ENCODE results near the gene ZYG11A.

Gene ZYG11A

DNA sequence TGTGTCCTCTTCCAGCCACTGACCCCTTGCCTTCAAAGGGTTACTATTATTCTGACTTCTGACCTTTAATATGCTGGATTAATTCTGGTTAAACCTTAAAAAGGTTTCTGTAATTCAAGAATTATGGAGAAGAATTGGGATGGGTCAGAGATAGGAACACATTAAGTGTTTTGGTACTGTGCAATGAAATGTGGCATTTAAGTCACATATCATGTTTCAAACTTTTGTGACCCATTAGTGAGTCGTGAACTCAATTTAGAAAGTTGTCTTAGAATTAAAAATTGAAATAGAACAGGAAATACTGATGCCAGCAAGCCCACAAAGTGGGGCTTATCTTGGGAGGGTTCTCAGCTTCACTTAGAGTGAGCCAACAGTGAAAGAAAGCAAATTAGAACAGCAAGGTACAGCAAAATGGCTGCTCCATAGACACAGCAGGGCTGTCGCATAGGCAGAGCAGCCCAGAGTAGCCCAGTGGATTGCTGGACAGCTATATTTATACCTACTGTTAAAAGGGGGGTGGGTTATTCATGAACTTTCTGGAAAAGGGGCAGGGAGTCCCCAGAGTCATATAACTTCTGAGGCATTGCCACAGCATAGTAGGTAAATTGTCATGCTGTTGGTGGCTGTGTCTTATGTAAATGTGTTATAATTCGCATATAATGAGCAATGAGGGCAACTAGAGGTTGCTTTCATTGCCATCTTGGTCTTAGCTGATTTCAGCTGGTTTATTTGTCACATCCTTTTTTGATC, 95.0 kb downstream of the ZYG11A start:
- Histone ChIP-seq H3K9me3 (ENCODE audit: control insufficient read depth, insufficient read depth, low read depth, low read length) (no peaks in the 10 kb centered on the region), H3K4me1 (ENCODE audit: control insufficient read depth, insufficient read depth, low read length) (no peaks in the 10 kb centered on the region), H3K4me3 (ENCODE audit: low read depth, low read length) (no peak overlapping the region), H3K27ac (ENCODE audit: extremely low read depth, low read depth, low read length) (no peak overlapping the region), H3K36me3 (ENCODE audit: control insufficient read depth in 2 of 2, insufficient read depth in 1 of 2, low read length in 2 of 2) (no peaks in the 10 kb centered on the region)
- ChIA-PET POLR2A (no interaction called here), CTCF (no interaction called here)
- TF ChIP-seq ZNF202 (tag by site-specific recombination; IDR thresholded peaks at IDR 0.05; ENCODE audit: borderline replicate concordance) (no peak), ZNF629 (tag by site-specific recombination; IDR thresholded peaks at IDR 0.05) (no peak), ZNF311 (tag by site-specific recombination; IDR thresholded peaks at IDR 0.05; ENCODE audit: borderline replicate concordance) (no peak), ZNF596 (tag by site-specific recombination; IDR thresholded peaks at IDR 0.05) (peak; percentile 3; the same call in 1 of the 2 replicates), ZNF776 (tag by site-specific recombination; IDR thresholded peaks at IDR 0.05; ENCODE audit: borderline replicate concordance) (no peak), OSR2 (tag by site-specific recombination; IDR thresholded peaks at IDR 0.05) (no peak), ZNF37A (tag by site-specific recombination; IDR thresholded peaks at IDR 0.05) (no peak), ZNF324 (tag by site-specific recombination; IDR thresholded peaks at IDR 0.05) (no peak), YY1 (tag by site-specific recombination; IDR thresholded peaks at IDR 0.05) (no peak), EGR2 (tag by site-specific recombination; IDR thresholded peaks at IDR 0.05; ENCODE audit: low read depth) (no peak), ZSCAN30 (tag by site-specific recombination; IDR thresholded peaks at IDR 0.05) (0 out of 2 replicates have a peak, but pooled peaks have one; percentile 8), ZEB2 (tag by site-specific recombination; IDR thresholded peaks at IDR 0.05) (no peak), IKZF3 (tag by site-specific recombination; IDR thresholded peaks at IDR 0.05) (no peak), ZBTB7A (tag by site-specific recombination; IDR thresholded peaks at IDR 0.05; ENCODE audit: low read depth) (no peak)
- TF ChIP-seq, protein P1, sequence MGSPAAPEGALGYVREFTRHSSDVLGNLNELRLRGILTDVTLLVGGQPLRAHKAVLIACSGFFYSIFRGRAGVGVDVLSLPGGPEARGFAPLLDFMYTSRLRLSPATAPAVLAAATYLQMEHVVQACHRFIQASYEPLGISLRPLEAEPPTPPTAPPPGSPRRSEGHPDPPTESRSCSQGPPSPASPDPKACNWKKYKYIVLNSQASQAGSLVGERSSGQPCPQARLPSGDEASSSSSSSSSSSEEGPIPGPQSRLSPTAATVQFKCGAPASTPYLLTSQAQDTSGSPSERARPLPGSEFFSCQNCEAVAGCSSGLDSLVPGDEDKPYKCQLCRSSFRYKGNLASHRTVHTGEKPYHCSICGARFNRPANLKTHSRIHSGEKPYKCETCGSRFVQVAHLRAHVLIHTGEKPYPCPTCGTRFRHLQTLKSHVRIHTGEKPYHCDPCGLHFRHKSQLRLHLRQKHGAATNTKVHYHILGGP (tag by site-specific recombination; IDR thresholded peaks at IDR 0.05), result no peak
- TF ChIP-seq, protein P2, sequence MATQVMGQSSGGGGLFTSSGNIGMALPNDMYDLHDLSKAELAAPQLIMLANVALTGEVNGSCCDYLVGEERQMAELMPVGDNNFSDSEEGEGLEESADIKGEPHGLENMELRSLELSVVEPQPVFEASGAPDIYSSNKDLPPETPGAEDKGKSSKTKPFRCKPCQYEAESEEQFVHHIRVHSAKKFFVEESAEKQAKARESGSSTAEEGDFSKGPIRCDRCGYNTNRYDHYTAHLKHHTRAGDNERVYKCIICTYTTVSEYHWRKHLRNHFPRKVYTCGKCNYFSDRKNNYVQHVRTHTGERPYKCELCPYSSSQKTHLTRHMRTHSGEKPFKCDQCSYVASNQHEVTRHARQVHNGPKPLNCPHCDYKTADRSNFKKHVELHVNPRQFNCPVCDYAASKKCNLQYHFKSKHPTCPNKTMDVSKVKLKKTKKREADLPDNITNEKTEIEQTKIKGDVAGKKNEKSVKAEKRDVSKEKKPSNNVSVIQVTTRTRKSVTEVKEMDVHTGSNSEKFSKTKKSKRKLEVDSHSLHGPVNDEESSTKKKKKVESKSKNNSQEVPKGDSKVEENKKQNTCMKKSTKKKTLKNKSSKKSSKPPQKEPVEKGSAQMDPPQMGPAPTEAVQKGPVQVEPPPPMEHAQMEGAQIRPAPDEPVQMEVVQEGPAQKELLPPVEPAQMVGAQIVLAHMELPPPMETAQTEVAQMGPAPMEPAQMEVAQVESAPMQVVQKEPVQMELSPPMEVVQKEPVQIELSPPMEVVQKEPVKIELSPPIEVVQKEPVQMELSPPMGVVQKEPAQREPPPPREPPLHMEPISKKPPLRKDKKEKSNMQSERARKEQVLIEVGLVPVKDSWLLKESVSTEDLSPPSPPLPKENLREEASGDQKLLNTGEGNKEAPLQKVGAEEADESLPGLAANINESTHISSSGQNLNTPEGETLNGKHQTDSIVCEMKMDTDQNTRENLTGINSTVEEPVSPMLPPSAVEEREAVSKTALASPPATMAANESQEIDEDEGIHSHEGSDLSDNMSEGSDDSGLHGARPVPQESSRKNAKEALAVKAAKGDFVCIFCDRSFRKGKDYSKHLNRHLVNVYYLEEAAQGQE (tag by site-specific recombination; IDR thresholded peaks at IDR 0.05), result peak; percentile 58
- TF ChIP-seq, protein P3, sequence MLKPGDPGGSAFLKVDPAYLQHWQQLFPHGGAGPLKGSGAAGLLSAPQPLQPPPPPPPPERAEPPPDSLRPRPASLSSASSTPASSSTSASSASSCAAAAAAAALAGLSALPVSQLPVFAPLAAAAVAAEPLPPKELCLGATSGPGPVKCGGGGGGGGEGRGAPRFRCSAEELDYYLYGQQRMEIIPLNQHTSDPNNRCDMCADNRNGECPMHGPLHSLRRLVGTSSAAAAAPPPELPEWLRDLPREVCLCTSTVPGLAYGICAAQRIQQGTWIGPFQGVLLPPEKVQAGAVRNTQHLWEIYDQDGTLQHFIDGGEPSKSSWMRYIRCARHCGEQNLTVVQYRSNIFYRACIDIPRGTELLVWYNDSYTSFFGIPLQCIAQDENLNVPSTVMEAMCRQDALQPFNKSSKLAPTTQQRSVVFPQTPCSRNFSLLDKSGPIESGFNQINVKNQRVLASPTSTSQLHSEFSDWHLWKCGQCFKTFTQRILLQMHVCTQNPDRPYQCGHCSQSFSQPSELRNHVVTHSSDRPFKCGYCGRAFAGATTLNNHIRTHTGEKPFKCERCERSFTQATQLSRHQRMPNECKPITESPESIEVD (tag by site-specific recombination; IDR thresholded peaks at IDR 0.05), result 0 out of 2 replicates have a peak, but pooled peaks have one; percentile 5
- TF ChIP-seq, protein P4, sequence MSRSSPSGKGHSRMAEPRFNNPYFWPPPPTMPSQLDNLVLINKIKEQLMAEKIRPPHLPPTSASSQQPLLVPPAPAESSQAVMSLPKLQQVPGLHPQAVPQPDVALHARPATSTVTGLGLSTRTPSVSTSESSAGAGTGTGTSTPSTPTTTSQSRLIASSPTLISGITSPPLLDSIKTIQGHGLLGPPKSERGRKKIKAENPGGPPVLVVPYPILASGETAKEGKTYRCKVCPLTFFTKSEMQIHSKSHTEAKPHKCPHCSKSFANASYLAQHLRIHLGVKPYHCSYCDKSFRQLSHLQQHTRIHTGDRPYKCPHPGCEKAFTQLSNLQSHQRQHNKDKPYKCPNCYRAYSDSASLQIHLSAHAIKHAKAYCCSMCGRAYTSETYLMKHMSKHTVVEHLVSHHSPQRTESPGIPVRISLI (tag by site-specific recombination; IDR thresholded peaks at IDR 0.05), result no peak
- TF ChIP-seq, protein P5, sequence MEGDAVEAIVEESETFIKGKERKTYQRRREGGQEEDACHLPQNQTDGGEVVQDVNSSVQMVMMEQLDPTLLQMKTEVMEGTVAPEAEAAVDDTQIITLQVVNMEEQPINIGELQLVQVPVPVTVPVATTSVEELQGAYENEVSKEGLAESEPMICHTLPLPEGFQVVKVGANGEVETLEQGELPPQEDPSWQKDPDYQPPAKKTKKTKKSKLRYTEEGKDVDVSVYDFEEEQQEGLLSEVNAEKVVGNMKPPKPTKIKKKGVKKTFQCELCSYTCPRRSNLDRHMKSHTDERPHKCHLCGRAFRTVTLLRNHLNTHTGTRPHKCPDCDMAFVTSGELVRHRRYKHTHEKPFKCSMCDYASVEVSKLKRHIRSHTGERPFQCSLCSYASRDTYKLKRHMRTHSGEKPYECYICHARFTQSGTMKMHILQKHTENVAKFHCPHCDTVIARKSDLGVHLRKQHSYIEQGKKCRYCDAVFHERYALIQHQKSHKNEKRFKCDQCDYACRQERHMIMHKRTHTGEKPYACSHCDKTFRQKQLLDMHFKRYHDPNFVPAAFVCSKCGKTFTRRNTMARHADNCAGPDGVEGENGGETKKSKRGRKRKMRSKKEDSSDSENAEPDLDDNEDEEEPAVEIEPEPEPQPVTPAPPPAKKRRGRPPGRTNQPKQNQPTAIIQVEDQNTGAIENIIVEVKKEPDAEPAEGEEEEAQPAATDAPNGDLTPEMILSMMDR (tag by site-specific recombination; IDR thresholded peaks at IDR 0.05), result no peak
